ENCODE results near the gene ZNF546.
"Not testable (repeated sequence)": the region's sequence is repeated elsewhere in the genome, so short reads cannot be mapped to it uniquely, and the experiment has no call there.

ZNF546 gene

GRCh38 chr19:39986643-39987042 lies 10.2 kb upstream of the ZNF546 start:
- no peak for DNase-seq (ENCODE audit: low spot score)

DNA sequence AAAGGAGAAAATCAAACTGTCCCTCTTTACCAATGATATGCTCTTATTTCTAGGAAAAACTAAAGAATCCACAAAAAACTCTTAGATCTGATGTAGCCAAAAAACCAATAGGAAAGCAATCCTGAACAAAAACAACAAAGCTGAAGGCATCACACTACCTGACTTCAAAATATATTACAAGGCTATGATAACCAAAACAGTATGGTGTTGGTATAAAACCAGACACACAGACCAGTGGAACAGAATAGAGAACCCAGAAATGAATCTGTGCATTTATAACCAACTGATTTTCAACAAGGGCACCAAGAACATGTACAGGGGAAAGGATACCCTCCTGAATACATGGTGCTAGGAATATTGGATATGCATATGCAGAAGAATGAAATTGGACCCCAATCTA lies 9.7 kb upstream of the ZNF546 start:
- no peak for DNase-seq (ENCODE audit: low spot score)

DNA sequence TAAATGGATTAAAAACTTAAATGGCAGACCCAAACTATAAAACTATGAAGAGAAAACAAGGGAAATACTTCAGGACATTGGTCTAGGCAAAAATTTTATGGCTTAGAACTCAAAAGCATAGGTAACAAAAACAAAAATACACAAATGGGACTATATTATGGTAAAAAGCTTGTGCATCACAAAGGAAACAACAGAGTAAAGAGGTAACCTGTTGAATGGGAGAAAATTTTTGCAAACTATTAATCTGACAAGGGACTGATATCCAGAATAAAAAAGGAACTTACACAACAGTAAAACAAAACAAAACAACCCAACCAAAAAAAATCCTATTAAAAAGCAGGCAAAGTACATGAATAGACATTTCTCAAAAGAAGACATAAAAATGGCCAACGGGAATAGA lies 9.3 kb upstream of the ZNF546 start:
- DNase-seq (ENCODE audit: low spot score) = no peak

DNA sequence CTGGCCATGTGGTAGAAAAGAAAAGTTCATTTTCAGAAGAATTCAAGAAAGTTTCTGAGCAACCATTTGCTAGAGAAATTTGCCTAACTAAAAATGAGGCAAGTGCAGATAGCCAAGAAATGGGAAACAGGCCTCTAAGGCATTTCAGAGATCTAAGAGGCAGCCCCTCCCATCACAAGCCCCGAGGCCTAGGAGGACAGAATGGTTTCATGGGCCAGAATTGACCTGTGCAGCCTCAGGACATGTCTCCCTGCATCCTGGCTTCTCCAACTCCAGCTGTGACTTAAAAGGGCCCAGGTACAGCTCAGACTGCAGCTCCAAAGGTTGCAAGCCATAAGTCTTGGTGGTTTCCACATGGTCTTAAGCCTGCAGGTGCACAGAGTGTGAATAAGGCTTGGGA lies 3.3 kb upstream of the ZNF546 start:
- DNase-seq (ENCODE audit: low spot score) = no peak

GRCh38 chr19:39994361-39994760 lies 2.5 kb upstream of the ZNF546 start:
- DNase-seq (ENCODE audit: low spot score) = no peak

DNA sequence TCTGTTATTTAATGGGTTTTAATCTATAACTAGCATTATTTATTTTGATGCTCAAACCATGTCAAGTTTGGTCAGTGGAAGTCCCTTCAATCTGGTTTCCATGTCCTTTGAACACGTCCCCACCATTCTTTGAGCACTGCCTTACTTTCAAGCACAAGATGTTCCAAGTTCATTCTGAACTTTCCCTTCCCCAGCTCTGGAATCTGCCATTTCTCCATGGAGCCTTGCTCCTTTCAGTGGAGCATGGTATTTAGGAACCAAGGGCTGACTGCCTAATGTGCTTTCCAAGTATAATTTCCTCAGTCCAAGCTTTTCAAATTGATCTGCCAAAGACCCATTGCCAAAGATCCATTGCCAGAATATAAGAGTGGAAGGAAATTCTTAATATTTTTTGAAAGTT lies 1.1 kb upstream of the ZNF546 start:
- no peak for DNase-seq (ENCODE audit: low spot score)

DNA sequence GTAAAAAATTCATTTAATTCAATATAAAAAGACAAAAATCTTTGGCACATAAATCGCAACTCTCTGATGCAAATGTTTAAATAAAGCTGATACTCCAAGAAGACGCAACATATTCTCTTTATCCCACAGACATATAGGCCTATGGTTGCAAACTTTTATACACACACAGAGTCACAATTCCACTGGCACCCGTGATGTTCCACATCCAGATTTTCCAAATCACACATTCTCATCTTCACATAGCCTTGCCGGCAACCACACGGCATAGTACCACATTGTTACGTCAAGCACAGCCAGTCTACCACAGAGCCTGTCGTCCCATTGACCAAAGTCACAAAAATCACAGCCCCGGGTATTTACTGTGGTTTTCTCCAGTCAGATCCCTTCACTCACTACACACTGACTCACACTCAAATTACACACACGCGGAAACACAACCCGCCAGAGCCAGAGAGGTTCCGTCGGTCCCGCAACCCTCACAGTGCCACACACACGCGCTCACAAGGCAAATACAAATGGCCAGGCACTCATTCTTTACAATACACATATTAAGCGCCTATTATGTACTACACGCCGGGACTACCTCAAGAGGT lies 546 bp upstream of the ZNF546 start:
- DNase-seq (ENCODE audit: low spot score) = peak; percentile 51

DNA sequence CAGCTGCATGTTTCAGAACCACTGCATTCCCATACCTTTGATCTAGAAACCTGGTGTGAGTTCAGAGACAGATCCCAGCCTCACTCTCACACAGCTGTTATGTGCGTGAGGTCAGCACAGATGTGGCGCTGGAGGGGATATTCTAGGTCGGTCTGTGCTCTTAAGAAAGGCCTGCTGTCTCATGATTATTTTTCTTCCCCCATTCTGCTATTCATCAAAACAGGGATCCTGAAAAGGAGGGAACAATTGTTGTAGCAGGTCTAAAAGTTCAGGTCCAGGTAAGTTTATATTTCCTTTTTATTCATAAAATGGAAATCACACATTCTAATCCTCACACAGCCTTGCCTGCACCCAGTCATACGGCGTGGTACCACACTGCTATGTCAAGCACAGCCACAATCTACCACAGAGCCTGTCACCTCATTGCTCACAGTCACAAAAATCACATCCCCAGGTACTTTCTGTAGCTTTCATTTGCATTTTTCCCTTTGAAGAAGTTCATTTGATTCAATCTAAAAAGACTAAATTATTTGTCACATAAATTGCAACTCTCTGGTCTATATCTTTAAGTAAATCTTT lies 867 bp downstream of the ZNF546 start:
- DNase-seq (ENCODE audit: low spot score) = peak; percentile 6

DNA sequence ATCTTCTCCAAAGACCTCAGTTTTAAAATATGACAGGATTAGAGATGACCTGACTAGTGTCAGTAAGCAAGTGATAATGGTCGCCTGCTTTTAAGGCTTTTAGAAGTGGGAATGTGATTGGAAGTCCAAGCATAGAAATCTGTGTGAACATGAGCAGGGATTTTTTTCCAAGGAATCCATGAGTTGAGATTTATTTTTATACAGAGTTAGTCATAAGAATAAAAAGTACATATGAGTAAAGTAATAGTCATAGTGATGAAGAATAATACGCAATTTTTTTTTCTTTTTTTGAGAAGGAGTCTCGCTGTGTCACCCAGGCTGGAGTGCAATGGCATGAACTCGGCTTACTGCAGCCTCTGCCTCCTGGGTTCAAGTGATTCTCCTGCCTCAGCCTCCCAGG lies 1.6 kb downstream of the ZNF546 start:
- no peak for DNase-seq (ENCODE audit: low spot score)

DNA sequence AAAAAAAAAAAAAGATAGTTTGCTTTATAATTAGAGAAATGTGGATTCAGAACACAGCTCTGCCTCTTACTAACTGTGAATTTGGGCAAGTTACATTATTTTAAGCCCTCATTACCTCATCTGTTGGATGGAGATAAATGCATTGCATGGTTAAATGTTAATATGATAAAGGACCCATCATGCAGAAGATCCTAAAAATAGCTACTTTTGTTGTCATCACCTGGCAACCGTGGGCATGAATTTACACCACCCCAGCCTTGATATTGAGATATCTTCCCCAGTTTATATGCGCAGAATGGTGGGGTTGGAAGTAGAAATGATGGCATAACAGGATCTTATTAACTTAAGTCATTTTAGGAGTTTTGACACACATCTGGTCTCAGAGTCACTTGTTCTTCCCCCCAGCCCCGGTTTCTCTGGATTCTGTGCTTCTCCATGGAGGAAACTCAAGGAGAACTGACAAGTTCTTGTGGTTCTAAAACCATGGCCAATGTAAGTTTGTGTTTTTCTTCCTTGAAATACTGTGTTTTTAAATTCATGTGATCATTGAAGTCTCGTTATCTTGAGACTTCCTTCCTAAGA lies 8.9 kb downstream of the ZNF546 start:
- DNase-seq (ENCODE audit: low spot score) = no peak

GRCh38 chr19:40006273-40006691 lies 9.4 kb downstream of the ZNF546 start:
- no peak for DNase-seq (ENCODE audit: low spot score)

DNA sequence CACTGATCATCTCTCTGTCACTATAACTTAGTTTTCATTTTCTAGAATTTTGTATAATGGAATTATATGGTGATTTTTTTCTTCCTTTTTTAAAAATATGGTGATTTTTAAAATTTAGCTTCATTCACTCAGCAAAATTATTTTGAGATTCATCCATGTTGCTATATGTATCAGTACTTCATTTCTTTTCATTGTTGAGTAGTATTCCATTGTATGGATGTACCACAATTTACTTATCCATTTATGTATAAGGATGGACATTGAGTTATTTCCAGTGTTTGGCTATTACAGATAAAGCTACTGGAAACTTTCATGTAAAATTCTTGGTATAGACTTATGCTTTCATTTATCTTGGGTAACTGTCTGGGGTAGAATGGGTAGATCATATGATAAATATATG lies 12.8 kb downstream of the ZNF546 start:
- no peak for DNase-seq (ENCODE audit: low spot score)

DNA sequence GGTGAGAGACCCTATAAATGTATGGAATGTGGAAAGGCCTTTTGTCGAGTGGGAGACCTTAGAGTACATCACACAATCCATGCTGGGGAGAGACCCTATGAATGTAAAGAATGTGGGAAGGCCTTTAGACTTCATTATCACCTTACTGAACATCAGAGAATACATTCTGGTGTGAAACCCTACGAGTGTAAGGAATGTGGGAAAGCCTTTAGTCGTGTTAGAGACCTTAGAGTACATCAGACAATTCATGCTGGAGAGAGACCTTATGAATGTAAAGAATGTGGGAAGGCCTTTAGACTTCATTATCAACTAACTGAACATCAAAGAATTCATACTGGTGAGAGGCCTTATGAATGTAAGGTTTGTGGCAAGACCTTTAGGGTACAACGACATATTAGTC lies 17.1 kb downstream of the ZNF546 start:
- DNase-seq (ENCODE audit: low spot score) = no peak

DNA sequence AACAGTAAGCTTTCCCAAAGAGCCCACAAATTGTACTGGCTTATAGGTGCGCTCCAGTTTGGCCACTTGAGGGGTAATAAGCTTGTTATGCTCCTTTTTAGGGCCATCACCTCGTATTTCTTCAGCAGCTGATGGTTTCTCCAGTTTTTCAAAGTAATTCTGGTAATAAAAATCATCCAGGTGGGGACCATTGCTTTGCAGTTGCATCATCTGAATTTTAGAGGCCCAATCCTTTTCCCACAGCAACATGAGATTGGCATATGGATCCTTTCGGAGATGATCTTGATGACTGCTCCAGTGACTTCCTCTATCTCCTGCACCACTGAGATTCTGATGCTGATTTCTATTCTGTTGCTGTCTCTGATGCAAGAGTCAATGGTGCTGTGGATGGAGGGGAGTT lies 27.1 kb downstream of the ZNF546 start:
- DNase-seq (ENCODE audit: low spot score) = no peak

DNA sequence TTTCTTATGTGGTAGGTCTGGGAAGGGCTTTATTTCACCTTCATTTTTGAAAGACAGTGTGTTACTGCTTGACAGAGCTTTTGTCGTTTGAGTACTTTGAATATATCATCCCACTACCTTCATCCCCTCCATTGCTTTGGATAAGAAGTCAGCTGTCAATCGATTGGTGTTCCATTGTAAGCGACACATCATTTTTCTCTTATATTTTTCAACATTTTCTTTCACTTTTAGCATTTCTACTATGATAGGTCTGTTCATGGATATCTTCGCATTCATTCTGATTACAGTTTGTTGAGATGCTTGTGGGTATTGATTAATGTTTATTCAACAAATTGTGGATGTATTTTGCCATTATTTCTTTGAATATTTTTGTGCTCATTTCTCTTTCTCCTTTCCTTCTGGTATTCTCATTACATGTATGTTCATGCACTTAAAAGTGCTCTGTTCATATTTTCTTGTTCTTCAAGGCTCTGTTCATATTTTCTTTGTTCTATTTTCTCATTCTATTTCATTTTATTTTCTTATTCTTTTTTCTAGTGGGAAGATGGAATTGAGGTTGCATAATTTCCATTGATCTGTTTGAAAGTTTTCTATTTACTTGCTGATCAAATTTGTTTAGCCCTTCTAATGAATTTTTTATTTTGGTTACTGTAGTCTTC lies 29.2 kb downstream of the ZNF546 start:
- no peak for DNase-seq (ENCODE audit: low spot score)

DNA sequence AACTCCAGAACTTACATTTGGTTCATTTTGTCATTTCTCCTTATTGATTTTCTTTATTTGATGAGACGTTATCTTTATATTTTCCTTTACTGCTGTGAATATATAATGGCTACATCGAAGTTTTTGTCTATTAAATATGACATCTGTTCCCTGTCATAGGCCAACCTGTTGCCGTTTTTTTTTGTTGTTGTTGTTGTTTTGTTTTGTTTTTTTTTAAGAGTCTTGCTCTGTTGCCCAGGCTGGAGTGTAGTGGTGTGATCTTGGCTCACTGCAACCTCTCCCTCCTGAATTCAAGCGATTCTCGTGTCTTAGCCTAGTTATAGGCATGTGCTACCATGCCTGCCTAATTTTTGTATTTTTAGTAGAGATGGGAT lies 29.7 kb downstream of the ZNF546 start:
- no peak for DNase-seq (ENCODE audit: low spot score)

DNA sequence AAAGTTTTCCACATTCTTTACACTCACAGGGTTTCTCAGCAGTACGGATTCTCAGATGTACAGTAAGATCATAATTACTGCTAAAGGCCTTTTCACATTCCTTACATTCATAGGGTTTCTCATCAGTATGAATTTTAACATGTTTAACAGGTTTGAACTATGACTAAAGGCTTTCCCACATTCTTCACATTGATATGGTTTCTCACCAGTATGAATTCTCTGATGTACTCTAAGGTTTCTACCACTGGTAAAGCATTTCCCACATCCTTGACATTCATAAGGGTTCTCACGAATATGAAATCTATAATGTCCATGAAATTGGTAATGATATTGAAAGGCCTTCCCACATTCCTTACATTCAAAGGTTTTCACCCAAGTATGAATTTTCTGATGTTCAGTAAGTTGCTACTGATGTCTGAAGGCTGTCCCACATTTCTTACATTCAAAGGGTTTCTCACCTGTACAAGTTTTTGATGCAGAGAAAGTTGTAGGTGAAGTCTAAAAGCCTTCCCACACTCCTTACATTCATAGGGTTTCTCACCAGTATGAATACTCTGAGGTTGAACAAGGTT lies 37.2 kb downstream of the ZNF546 start:
- no peak for DNase-seq (ENCODE audit: low spot score)

DNA sequence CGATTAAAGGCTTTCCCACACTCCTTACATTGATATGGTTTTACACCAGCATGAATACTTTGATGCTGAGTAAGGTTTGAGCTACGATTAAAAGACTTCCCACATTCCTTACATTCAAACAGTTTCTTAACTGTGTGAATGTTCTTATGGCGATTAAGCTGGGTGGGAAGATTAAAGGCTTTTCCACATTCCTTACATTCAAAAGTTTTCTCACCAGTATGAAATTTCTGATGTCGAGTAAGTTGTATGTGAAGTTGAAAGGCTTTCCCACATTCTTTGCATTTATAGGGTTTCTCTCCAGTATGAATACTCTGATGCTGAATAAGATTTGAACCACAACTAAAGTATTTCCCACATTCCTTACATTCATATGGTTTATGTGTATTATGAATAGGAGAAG lies 39.1 kb downstream of the ZNF546 start:
- DNase-seq (ENCODE audit: low spot score) = no peak

GRCh38 chr19:40038047-40038446 lies 41.2 kb downstream of the ZNF546 start:
- not testable (repeated sequence) for DNase-seq (ENCODE audit: low spot score)

DNA sequence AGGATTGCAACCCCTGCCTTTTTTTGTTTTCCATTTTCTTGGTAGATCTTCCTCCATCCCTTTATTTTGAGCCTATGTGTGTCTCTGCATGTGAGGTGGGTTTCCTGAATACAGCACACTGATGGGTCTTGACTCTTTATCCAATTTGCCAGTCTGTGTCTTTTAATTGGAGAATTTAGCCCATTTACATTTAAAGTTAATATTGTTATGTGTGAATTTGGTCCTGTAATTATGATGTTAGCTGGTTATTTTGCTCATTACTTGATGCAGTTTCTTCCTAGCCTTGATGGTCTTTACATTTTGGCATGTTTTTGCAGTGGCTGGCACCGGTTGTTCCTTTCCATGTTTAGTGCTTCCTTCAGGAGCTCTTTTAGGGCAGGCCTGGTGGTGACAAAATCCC lies 44.9 kb downstream of the ZNF546 start:
- DNase-seq (ENCODE audit: low spot score) = not testable (repeated sequence)

- DNase-seq (ENCODE audit: low spot score) = no peak
These were observed 56.6 kb downstream of the ZNF546 start for GRCh38 chr19:40053491-40053890.

DNA sequence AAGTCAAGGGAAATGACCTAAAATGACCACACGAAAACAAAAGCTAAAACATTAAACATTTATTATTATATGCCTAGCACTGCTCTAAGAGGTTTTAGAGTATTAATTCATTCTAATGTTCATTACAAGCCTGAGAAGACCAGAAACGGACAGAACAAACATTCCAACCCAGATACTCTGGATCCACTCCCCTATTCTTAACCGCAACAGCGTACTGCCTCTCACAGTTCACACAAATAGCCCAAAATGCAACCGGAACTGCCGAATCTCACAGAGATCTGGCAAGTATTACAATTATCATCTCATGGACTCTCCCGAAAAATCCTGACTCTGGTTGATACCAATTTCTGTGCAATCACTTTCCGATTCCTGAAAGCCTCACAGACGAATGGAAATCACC lies 57.8 kb downstream of the ZNF546 start:
- DNase-seq (ENCODE audit: low spot score) = no peak

- DNase-seq (ENCODE audit: low spot score) = no peak
These were observed 58.2 kb downstream of the ZNF546 start for GRCh38 chr19:40055049-40055448.
